MM.1S (cell line): Measurements from ENCODE around the gene TENT4A.

ENCODE experiments used
- DNase-seq: peaks from one replicate; pipeline ENCODE4 v3.0.0-alpha.2; 2015
- H2AFZ ChIP-seq: fragments of 300-600 bp; sonication (generic); 2 replicates; pipeline ENCODE4 v1.6.0; 2016; ENCODE audit warnings: antibody characterized with exemption, low read length
- H3F3A ChIP-seq: fragments of 300-600 bp; sonication (generic); 2 replicates; pipeline ENCODE4 v1.6.1; 2016; ENCODE audit warnings: mild to moderate bottlenecking, antibody characterized with exemption, low read length, moderate library complexity, mixed read lengths; ENCODE audit not compliant: insufficient read depth
- H3K27ac ChIP-seq: fragments of 300-600 bp; sonication (generic); 2 replicates; pipeline ENCODE4 v1.5.1; 2016; ENCODE audit warnings: mild to moderate bottlenecking, low read length
- H3K27me3 ChIP-seq: fragments of 300-600 bp; sonication (generic); replicated peaks from 2 replicates; pipeline ENCODE4 v1.6.0; 2016; ENCODE audit warnings: low read length; ENCODE audit not compliant: insufficient read depth
- H3K36me3 ChIP-seq: fragments of 300-600 bp; sonication (generic); replicated peaks from 2 replicates; pipeline ENCODE4 v1.6.1; 2016; ENCODE audit warnings: mild to moderate bottlenecking, low read length, mixed read lengths; ENCODE audit not compliant: insufficient read depth
- H3K4me1 ChIP-seq: fragments of 300-600 bp; sonication (generic); 2 replicates; pipeline ENCODE4 v1.6.1; 2016; ENCODE audit warnings: low read length, mixed read lengths
- H3K4me2 ChIP-seq: fragments of 300-600 bp; sonication (generic); 2 replicates; pipeline ENCODE4 v1.6.0; 2016; ENCODE audit warnings: low read depth, low read length
- H3K4me3 ChIP-seq: fragments of 300-600 bp; sonication (generic); 2 replicates; pipeline ENCODE4 v1.5.1; 2016; ENCODE audit warnings: low read length, mixed read lengths
- H3K79me2 ChIP-seq: fragments of 300-600 bp; sonication (generic); 2 replicates; pipeline ENCODE4 v1.6.1; 2016; ENCODE audit warnings: mixed run types, low read length, mixed read lengths
- H3K9ac ChIP-seq: fragments of 300-600 bp; sonication (generic); 2 replicates; pipeline ENCODE4 v1.6.1; 2016; ENCODE audit warnings: low read length, mixed read lengths
- H3K9me2 ChIP-seq: fragments of 300-600 bp; sonication (generic); replicated peaks from 2 replicates; pipeline ENCODE4 v1.6.1; 2016; ENCODE audit warnings: mild to moderate bottlenecking, low read length, mixed read lengths; ENCODE audit not compliant: insufficient read depth
- H3K9me3 ChIP-seq: fragments of 300-600 bp; sonication (generic); replicated peaks from 2 replicates; pipeline ENCODE4 v1.6.1; 2016; ENCODE audit warnings: mild to moderate bottlenecking, low read length, mixed read lengths; ENCODE audit not compliant: insufficient read depth
- H4K20me1 ChIP-seq: fragments of 300-600 bp; sonication (generic); 2 replicates; pipeline ENCODE4 v1.6.1; 2016; ENCODE audit warnings: mild to moderate bottlenecking, low read length, moderate library complexity, mixed read lengths; ENCODE audit not compliant: insufficient read depth
- CTCF ChIP-seq: fragments of 300-600 bp; sonication (generic); IDR thresholded peaks from 2 replicates; pipeline ENCODE4 v1.5.1; 2016; ENCODE audit warnings: antibody characterized with exemption, low read length, mixed read lengths
- EZH2 ChIP-seq: fragments of 300-600 bp; sonication (generic); optimal IDR thresholded peaks from 2 replicates; pipeline ENCODE3; 2017; ENCODE audit warnings: low read depth, mild to moderate bottlenecking, antibody characterized with exemption, low read length, mixed read lengths
- EZH2phosphoT487 ChIP-seq: fragments of 300-600 bp; sonication (generic); IDR thresholded peaks from 2 replicates; pipeline ENCODE4 v1.6.1; 2018; ENCODE audit warnings: antibody characterized with exemption, low read length

Gene TENT4A

DNA sequence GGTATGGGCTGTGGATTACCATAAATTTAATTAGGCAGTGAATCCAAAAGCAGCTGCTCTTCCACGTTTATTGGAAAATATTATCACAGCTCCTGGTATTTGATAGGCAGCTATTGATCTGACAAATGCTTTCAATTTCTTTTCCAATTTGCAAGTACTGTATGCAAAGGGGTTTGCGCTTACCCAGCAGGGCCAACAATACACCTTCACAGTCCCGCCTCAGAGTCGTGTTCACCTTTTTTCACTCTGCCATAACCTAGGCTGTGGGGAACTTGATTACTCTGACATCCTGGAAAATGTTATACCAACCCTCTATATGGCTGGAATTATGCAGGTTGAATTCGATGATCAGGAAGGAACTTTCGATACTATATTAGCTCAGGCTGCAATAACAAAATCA is 32.3 kb upstream of the TENT4A start:
- Histone ChIP-seq H3K27ac (no peak overlapping the region), H3K79me2 (no peaks in the 10 kb centered on the region), H3K4me1 (no peaks in the 10 kb centered on the region), H2AFZ (no peak overlapping the region), H3K9ac (no peak overlapping the region), H3K4me3 (no peak overlapping the region), H3F3A (no peaks in the 10 kb centered on the region), H3K9me2 (no peaks in the 10 kb centered on the region), H3K36me3 (no peaks in the 10 kb centered on the region), H4K20me1 (no peaks in the 10 kb centered on the region), H3K27me3 (no peaks in the 10 kb centered on the region), H3K9me3 (no peaks in the 10 kb centered on the region), H3K4me2 (no peak overlapping the region)
- DNase-seq: no peak
- no peak for TF ChIP-seq EZH2phosphoT487
- no peak for TF ChIP-seq EZH2
- TF ChIP-seq CTCF: no peak

GRCh38 chr5:6681682-6682081 is 31.6 kb upstream of the TENT4A start:
- Histone ChIP-seq H3K4me3 (no peak overlapping the region), H3K79me2 (no peaks in the 10 kb centered on the region), H3K36me3 (no peaks in the 10 kb centered on the region)

GRCh38 chr5:6682239-6682638 is 31.0 kb upstream of the TENT4A start:
- H3K9me2 ChIP-seq: no peaks in the 10 kb centered on the region
- no peak overlapping the region for H3K4me2 ChIP-seq
- no peak overlapping the region for H3K9ac ChIP-seq
- H3K36me3 ChIP-seq: no peaks in the 10 kb centered on the region
- no peaks in the 10 kb centered on the region for H3K79me2 ChIP-seq
- no peaks in the 10 kb centered on the region for H3K27me3 ChIP-seq
- no peaks in the 10 kb centered on the region for H3K4me1 ChIP-seq
- no peak overlapping the region for H3K27ac ChIP-seq
- no peaks in the 10 kb centered on the region for H3F3A ChIP-seq
- H2AFZ ChIP-seq: no peak overlapping the region
- no peaks in the 10 kb centered on the region for H4K20me1 ChIP-seq
- H3K9me3 ChIP-seq: no peaks in the 10 kb centered on the region
- no peak for DNase-seq
- TF ChIP-seq EZH2 (no peak), CTCF (no peak), EZH2phosphoT487 (no peak)
- H3K4me3 ChIP-seq: no peak overlapping the region

More at GRCh38 chr5:6681682-6682081, 31.6 kb upstream of the TENT4A start:
- Histone ChIP-seq H3K9me2 (no peaks in the 10 kb centered on the region), H3K4me2 (no peak overlapping the region), H3K4me1 (no peaks in the 10 kb centered on the region), H3K27ac (no peak overlapping the region), H3F3A (no peaks in the 10 kb centered on the region), H4K20me1 (no peaks in the 10 kb centered on the region), H3K9me3 (no peaks in the 10 kb centered on the region), H2AFZ (no peak overlapping the region), H3K9ac (no peak overlapping the region), H3K27me3 (no peaks in the 10 kb centered on the region)
- TF ChIP-seq CTCF: no peak
- no peak for TF ChIP-seq EZH2
- no peak for TF ChIP-seq EZH2phosphoT487
- no peak for DNase-seq
